ENCODE results near the gene PREP. TPM values are rescaled to one million over a fixed set of nuclear protein-coding genes. Genes with fewer than 3 reads are reported as not detected.
"Not testable (repeated sequence)": the region's sequence is repeated elsewhere in the genome, so short reads cannot be mapped to it uniquely, and the experiment has no call there.

PREP gene
- total RNA-seq, 1 experiment from 2014 or later = 14.0 TPM

- DNase-seq (ENCODE audit: low spot score) = no peak
Observed at GRCh38 chr6:105270511-105270910, 132.4 kb downstream of the PREP start.

- no peak for DNase-seq (ENCODE audit: low spot score)
Observed at GRCh38 chr6:105269390-105269789, 133.5 kb downstream of the PREP start.

DNA sequence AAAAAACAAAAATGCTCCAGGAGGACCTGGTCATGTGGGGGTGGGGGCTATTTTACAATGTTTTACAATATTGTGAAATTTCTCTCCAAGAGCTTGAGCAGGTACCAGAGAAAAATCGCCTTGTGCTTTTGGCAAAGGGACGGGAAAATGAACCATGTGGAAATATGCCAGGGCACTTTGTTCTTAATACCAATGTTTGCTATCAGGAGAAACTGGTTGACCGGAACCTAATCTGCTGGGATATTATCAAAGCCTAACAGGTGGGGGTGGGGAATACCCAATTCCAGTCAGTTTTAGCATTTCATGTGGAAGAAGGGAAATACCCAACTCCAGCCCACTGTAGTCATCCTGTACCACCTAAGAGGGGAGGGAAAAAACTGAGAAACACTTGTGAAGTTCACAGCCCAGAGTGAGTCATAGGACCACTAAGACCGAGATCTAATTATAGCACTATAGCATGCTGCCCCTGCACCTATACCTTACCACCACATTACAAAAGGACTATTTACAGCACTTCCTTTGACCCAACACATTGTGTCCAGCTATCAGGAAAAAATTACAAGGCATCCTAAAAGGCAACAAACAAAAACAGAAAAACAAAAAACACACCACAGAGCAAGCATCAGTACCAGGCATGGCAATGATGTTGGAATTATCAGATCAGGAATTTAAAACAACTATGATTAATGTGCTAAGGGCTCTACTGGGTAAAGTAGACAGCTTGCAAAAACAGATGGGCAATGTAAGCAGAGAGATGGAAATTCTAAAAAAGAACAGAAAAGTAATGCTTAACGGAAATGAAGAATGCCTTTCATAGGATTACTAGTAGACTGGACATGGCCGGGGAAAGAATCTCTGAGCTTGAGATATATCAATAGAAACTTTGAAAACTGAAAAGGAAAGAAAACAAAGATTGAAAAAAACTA is 138.9 kb downstream of the PREP start:
- no peak for DNase-seq (ENCODE audit: low spot score)

GRCh38 chr6:105259913-105260889 is 142.7 kb downstream of the PREP start:
- no peak for DNase-seq (ENCODE audit: low spot score)

GRCh38 chr6:105258816-105259215 is 144.1 kb downstream of the PREP start:
- no peak for DNase-seq (ENCODE audit: low spot score)

DNA sequence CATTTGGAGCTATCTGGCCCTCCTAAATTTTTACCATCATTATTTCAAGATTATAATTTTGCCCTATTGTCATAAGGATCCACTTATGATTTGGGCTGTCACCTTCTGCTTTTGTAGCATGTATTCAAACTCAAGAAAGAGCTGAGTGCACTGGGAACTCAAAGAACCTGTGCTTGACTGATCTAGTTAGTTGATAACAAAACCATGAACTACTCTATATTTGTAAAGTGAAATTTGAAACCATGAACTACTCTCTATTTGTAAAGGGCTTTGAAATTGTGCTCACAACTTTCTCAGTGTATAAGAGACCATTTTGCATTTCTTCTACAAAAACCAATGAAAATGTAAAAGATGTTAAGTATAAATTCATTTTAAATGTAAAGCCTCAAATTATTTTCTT is 145.5 kb downstream of the PREP start:
- DNase-seq (ENCODE audit: low spot score) = no peak

DNA sequence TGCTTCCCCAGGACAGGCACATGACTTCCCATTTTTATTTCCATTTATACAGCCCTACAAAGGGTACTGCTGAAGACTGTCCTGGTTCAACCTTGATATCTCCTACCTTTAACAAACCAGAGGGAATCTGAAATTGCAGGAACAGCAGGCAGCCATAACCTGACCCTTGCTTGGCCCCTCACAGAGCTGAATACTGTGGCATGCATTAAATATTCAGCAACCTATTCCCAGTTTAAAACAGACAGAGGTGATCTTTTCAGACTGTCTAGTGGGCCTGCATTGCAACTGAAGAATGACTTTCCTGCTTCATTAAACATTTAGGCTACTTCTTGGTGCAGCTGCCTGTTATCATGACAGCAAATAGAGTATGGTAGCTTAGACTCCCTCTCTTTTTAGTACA is 146.3 kb downstream of the PREP start:
- no peak for DNase-seq (ENCODE audit: low spot score)

DNA sequence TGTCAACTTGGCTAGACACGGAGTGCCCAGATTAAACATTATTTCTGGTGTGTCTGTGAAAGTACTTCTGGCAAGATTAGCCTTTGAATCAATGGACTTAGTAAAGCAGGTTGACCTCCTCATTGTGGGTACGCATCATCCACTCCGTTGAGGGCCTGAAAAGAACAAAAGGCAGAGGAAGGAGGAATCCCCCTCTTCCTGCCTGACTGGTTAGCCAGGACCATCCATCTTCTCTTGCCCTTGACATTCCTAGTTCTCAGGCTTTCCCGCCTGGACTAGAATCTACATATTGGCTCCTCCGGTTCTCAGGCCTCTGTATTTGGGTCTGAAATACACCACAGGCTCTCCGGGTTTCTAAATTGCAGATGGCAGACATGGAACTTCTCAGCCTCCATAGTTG is 149.1 kb downstream of the PREP start:
- DNase-seq (ENCODE audit: low spot score) = no peak

- DNase-seq (ENCODE audit: low spot score) = no peak
Observed at GRCh38 chr6:105251689-105252088, 151.2 kb downstream of the PREP start.

DNA sequence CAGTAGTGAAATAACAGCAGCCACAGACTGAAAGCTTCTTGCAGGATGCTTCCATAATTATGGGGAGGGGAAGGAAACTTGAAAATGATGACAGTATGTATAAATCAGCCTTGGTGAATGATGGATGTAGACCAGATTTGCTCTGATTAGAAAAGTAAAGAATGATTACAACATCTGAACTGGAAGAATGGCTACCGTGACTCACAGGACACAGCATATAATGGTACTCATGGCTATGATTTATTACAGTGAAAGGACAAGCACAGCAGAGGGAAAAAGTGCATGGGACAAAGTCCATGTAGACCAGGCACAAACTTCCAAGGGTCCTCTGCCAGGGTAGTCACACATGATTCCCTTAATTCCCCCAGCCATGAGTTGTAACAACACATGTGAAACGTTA is 152.3 kb downstream of the PREP start:
- no peak for DNase-seq (ENCODE audit: low spot score)

DNA sequence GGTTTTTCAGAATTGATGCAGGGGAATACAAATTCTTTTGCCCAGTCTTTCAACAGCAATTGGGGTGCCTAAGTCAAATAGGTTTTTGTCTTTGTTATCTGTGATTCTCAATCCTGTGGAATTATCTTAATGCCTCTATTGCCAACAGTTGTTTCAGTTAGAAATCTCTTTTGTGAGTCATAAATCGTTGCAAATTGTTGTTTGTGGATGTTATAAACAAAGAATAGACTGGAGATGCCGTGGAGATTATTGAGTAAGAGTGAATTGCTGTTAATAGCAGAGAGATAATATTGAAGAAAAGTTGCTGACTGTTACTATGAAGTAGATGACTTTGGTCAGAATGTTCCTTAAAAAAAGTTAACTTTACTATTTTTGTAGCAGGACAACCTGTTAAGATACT is 159.4 kb downstream of the PREP start:
- DNase-seq (ENCODE audit: low spot score) = no peak

GRCh38 chr6:105235155-105235554 is 167.7 kb downstream of the PREP start:
- DNase-seq (ENCODE audit: low spot score) = no peak

DNA sequence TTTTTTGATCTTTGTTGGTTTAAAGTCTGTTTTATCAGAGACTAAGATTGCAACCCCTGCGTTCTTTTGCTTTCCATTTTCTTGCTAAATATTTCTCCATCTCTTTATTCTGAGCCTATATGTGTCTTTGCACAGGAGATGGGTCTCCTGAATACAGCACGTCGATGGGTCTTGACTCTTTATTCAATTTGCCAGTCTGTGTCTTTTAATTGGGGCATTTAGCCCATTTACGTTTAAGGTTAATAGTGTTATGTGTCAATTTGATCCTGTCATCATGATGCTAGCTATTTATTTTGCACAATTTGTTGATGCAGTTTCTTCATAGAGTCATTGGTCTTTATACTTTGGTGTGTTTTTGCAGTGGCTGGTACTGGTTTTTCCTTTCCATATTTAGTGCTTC is 171.1 kb downstream of the PREP start:
- DNase-seq (ENCODE audit: low spot score) = not testable (repeated sequence)

Other genes with a start within 250 kb of the PREP start
- not detected in 2 replicates for gene POPDC3, start 223.1 kb downstream of the PREP start, total RNA-seq (2014; rRNA removed; shearing (Covaris generic))

Data from HT-29 (cell line).